GM23338 (cell line): ENCODE results near the gene AP2A1. TPM values are rescaled to one million over a fixed set of nuclear protein-coding genes. Genes with fewer than 3 reads are reported as not detected.

Experiments
- ATAC-seq: fragments of 200-7000 bp; cut with Tn5 transposase; 3 replicates; pipeline ENCODE4 v1.9.1; 2020
- DNase-seq: peaks from one replicate; pipeline ENCODE4 v3.0.0-alpha.2; 2015; ENCODE audit warnings: low spot score
- H2AFZ ChIP-seq: fragments of 200-600 bp; sonication (generic); 2 replicates; pipeline ENCODE4 v1.8.0; 2016; ENCODE audit warnings: antibody characterized with exemption, mild to moderate bottlenecking, moderate library complexity
- H3F3A ChIP-seq: fragments of 200-600 bp; sonication (generic); replicated peaks from 2 replicates; pipeline ENCODE4 v1.8.0; 2017; ENCODE audit warnings: antibody characterized with exemption, mixed run types, low read depth
- H3K27ac ChIP-seq: fragments of 200-600 bp; sonication (generic); 2 replicates; pipeline ENCODE4 v1.6.1; 2016; ENCODE audit warnings: low read depth
- H3K27me3 ChIP-seq: fragments of 200-600 bp; sonication (generic); 2 replicates; pipeline ENCODE4 v1.8.0; 2016; ENCODE audit warnings: mild to moderate bottlenecking, mixed run types, moderate library complexity; ENCODE audit not compliant: insufficient read depth
- H3K36me3 ChIP-seq: fragments of 200-600 bp; sonication (generic); 2 replicates; pipeline ENCODE4 v1.8.0; 2016; ENCODE audit warnings: mild to moderate bottlenecking; ENCODE audit not compliant: insufficient read depth
- H3K4me1 ChIP-seq: fragments of 200-600 bp; sonication (generic); 2 replicates; pipeline ENCODE4 v1.8.0; 2016; ENCODE audit warnings: mild to moderate bottlenecking, moderate library complexity; ENCODE audit not compliant: insufficient read depth
- H3K4me2 ChIP-seq: fragments of 200-600 bp; sonication (generic); 2 replicates; pipeline ENCODE4 v1.7.1; 2017; ENCODE audit warnings: mixed run types
- H3K4me3 ChIP-seq: fragments of 200-600 bp; sonication (generic); 2 replicates; pipeline ENCODE4 v1.6.1; 2016; ENCODE audit warnings: mixed run types
- H3K79me2 ChIP-seq: fragments of 200-600 bp; sonication (generic); replicated peaks from 2 replicates; pipeline ENCODE4 v1.8.0; 2017; ENCODE audit warnings: mild to moderate bottlenecking; ENCODE audit not compliant: insufficient read depth
- H3K9me2 ChIP-seq: fragments of 200-600 bp; sonication (generic); 2 replicates; pipeline ENCODE4 v1.8.0; 2017; ENCODE audit not compliant: insufficient read depth
- H4K20me1 ChIP-seq: fragments of 200-600 bp; sonication (generic); replicated peaks from 2 replicates; pipeline ENCODE4 v1.8.0; 2017; ENCODE audit warnings: mild to moderate bottlenecking; ENCODE audit not compliant: insufficient read depth
- H3K27ac Mint-ChIP-seq: 2 replicates; pipeline ENCODE4 v1.8.0; 2020; ENCODE audit warnings: inconsistent platforms, mild to moderate bottlenecking, moderate library complexity, mixed read lengths
- H3K27me3 Mint-ChIP-seq: 3 replicates; pipeline ENCODE4 v1.8.0; 2022; ENCODE audit warnings: low read depth, mild to moderate bottlenecking, moderate library complexity, mixed read lengths, inconsistent platforms; ENCODE audit not compliant: insufficient read depth, poor library complexity
- H3K36me3 Mint-ChIP-seq: 3 replicates; pipeline ENCODE4 v1.8.0; 2021; ENCODE audit warnings: low read depth, mild to moderate bottlenecking, inconsistent platforms, moderate library complexity, mixed read lengths
- H3K4me1 Mint-ChIP-seq: 3 replicates; pipeline ENCODE4 v1.8.0; 2020; ENCODE audit warnings: mild to moderate bottlenecking, inconsistent platforms, mixed read lengths
- H3K4me3 Mint-ChIP-seq: 3 replicates; pipeline ENCODE4 v1.8.0; 2021; ENCODE audit warnings: moderate library complexity, mild to moderate bottlenecking, inconsistent platforms, mixed read lengths
- H3K9me3 Mint-ChIP-seq: 3 replicates; pipeline ENCODE4 v1.8.0; 2020; ENCODE audit warnings: moderate library complexity, mild to moderate bottlenecking, inconsistent platforms, mixed read lengths
- CTCF ChIP-seq, 2 experiments: fragments of 200-600 bp in 1 of 2; sonication (generic) in 1 of 2; conservative IDR thresholded peaks; 2 replicates each; pipeline versions ENCODE4 v1.5.1 to v1.6.1; 2016 to 2017; ENCODE audit warnings: antibody characterized with exemption in 2 of 2, low read depth in 2 of 2, mild to moderate bottlenecking in 2 of 2, moderate library complexity in 1 of 2
- NANOG ChIP-seq: IDR thresholded peaks from 2 replicates; pipeline ENCODE4 v1.6.1; 2016; ENCODE audit warnings: antibody characterized with exemption, borderline replicate concordance
- POLR2AphosphoS5 ChIP-seq: IDR thresholded peaks from 2 replicates; pipeline ENCODE4 v1.6.1; 2016; ENCODE audit warnings: antibody characterized with exemption, low read depth
- REST ChIP-seq: IDR thresholded peaks from one replicate; pipeline ENCODE4 v1.6.1; 2018; ENCODE audit warnings: antibody characterized with exemption; ENCODE audit not compliant: unreplicated experiment
- ZNF114 ChIP-seq: fragments of 250-450 bp; sonication (Bioruptor Pico); IDR thresholded peaks from 2 replicates; pipeline ENCODE4 v1.5.0; 2020; ENCODE audit warnings: mild to moderate bottlenecking, moderate library complexity
- ZNF331 ChIP-seq: fragments of 250-450 bp; sonication (Bioruptor Pico); IDR thresholded peaks from 2 replicates; pipeline ENCODE4 v1.5.0; 2020; ENCODE audit warnings: low read depth, mild to moderate bottlenecking, moderate library complexity
- ZNF462 ChIP-seq: fragments of 250-450 bp; sonication (Bioruptor Pico); IDR thresholded peaks from 2 replicates; pipeline ENCODE4 v1.5.0; 2020; ENCODE audit warnings: mild to moderate bottlenecking, moderate library complexity
- polyA plus RNA-seq: library from polyadenylated mRNA; unstranded; fragments of >200 nt; fragmentation: Nextera tagmentation; extraction: Ambion mirVana; gene quantifications from 2 replicates; pipeline ENCODE4 v1.2.1, GENCODE V29; 2016
- total RNA-seq: library from RNA; depleted of rRNA; stranded (reverse); fragments of >200 nt; shearing (Covaris generic); gene quantifications from 2 replicates; pipeline ENCODE4 v1.2.3, GENCODE V29; 2014

Gene AP2A1
- total and polyA plus RNA-seq, 2 experiments from 2014 or later = 34.1 to 129 TPM

- Mint-ChIP-seq H3K4me1 (peaks cover 32% of the 10 kb centered on the region), H3K4me3 (peak overlapping the region; percentile 81), H3K27me3 (peaks cover 22% of the 10 kb centered on the region), H3K27ac (0 out of 2 replicates have a peak overlapping the region, but pooled peaks have one; percentile 56), H3K9me3 (no peaks in the 10 kb centered on the region; the same call in 2 of the 3 replicates), H3K36me3 (peaks cover 37% of the 10 kb centered on the region)
- H4K20me1 ChIP-seq = no peaks in the 10 kb centered on the region; the same call in 1 of the 2 replicates
- H3K27me3 ChIP-seq = no peaks in the 10 kb centered on the region
- no peaks in the 10 kb centered on the region for H3K79me2 ChIP-seq
- peaks cover 25% of the 10 kb centered on the region; the same call in 1 of the 2 replicates for H3K4me1 ChIP-seq
- no peak overlapping the region for H2AFZ ChIP-seq
- peaks cover 31% of the 10 kb centered on the region for H3F3A ChIP-seq
- peak; percentile 7 for ATAC-seq
- H3K9me2 ChIP-seq = no peaks in the 10 kb centered on the region
- H3K4me2 ChIP-seq = peak overlapping the region; percentile 82
- H3K4me3 ChIP-seq = peak overlapping the region; percentile 63
- TF ChIP-seq ZNF462 (CRISPR knock-in tag) (no peak), CTCF (conservative IDR thresholded peaks at IDR 0.05; ENCODE audit: low read depth in 2 of 2) (no peak), REST (no peak), NANOG (no peak), ZNF114 (CRISPR knock-in tag) (no peak), ZNF331 (CRISPR knock-in tag) (no peak), POLR2AphosphoS5 (no peak)
- H3K36me3 ChIP-seq = no peaks in the 10 kb centered on the region; the same call in 1 of the 2 replicates
- peak overlapping the region; percentile 55; the same call in 1 of the 2 replicates for H3K27ac ChIP-seq
- DNase-seq = peak; percentile 61
Measured at GRCh38 chr19:49807904-49808675, 41.3 kb downstream of the AP2A1 start.
